HepG2 (cell line): Measurements from ENCODE around the gene PPFIA4. TPM values are rescaled to one million over a fixed set of nuclear protein-coding genes. Genes with fewer than 3 reads are reported as not detected.

ENCODE experiments used
- ATAC-seq: fragments of 200-7000 bp; cut with Tn5 transposase; 3 replicates; pipeline ENCODE4 v1.9.1; 2020; ENCODE audit warnings: mild to moderate bottlenecking, moderate library complexity
- BruUV-seq: library from RNA; stranded (reverse); fragments of 400-500 nt; replicated peaks from 2 replicates; lab custom pipeline; 2021; lab: Mats Ljungman, UMichigan
- CTCF ChIA-PET: fragments of 300-600 bp; formaldehyde crosslinking; extraction: SDS; loops from one replicate; lab custom pipeline; 2021; ENCODE audit warnings: low total read pairs, inconsistent platforms, low intra/inter-chr PET ratio; lab: Yijun Ruan, JAX
- POLR2A ChIA-PET: fragments of 350-600 bp; sonication (Branson Sonifier 250); formaldehyde crosslinking; loops from one replicate; lab custom pipeline; 2020; ENCODE audit warnings: antibody characterized with exemption, inconsistent platforms; lab: Yijun Ruan, JAX
- DNase-seq: peaks from one replicate; pipeline ENCODE4 v3.0.0-alpha.2; 2015; ENCODE audit warnings: low spot score
- FAIRE-seq: peaks from 3 replicates; lab custom pipeline; 2011; peaks lifted over from hg19 to GRCh38; lab: Jason Lieb, UNC
- H2AFZ ChIP-seq: one replicate; pipeline ENCODE4 v1.6.1; 2011; ENCODE audit warnings: low read length, inconsistent platforms
- H3K27ac ChIP-seq: fragments of 300-600 bp; 3 replicates; pipeline ENCODE4 v1.8.0; 2011; ENCODE audit warnings: mixed run types, mild to moderate bottlenecking, mixed read lengths, low read length, inconsistent platforms; ENCODE audit not compliant: insufficient read depth; ENCODE audit errors: extremely low read length
- H3K27me3 ChIP-seq, 2 experiments: fragments of 200-600 bp in 1 of 2; 2 replicates in 1 of 2; 3 replicates in 1 of 2; pipeline versions ENCODE4 v1.6.0 to v1.8.0; 2011; ENCODE audit warnings: low read length in 2 of 2, mild to moderate bottlenecking in 2 of 2, moderate library complexity in 2 of 2, inconsistent platforms in 1 of 2; ENCODE audit not compliant: insufficient read depth in 2 of 2, control insufficient read depth in 1 of 2
- H3K36me3 ChIP-seq, 2 experiments: fragments of 200-600 bp in 1 of 2; replicated peaks in 1 of 2; 2 replicates in 1 of 2; 3 replicates in 1 of 2; pipeline versions ENCODE4 v1.5.1 to v1.8.0; 2011; ENCODE audit warnings: low read length in 2 of 2, inconsistent platforms in 1 of 2; ENCODE audit not compliant: insufficient read depth in 2 of 2, control insufficient read depth in 1 of 2
- H3K4me1 ChIP-seq: 2 replicates; pipeline ENCODE4 v1.5.1; 2012; ENCODE audit warnings: low read length, inconsistent platforms; ENCODE audit not compliant: insufficient read depth
- H3K4me2 ChIP-seq: 2 replicates; pipeline ENCODE4 v1.6.0; 2011; ENCODE audit warnings: low read depth, low read length, inconsistent platforms
- H3K4me3 ChIP-seq, 3 experiments: fragments of 200-600 bp in 1 of 3; sonication (generic), shearing (Covaris generic) in 1 of 3; replicated peaks in 1 of 3; 2 replicates each; pipeline ENCODE4 v1.5.1; 2011 to 2016; ENCODE audit warnings: low read length in 3 of 3, inconsistent platforms in 2 of 3, low read depth in 2 of 3, mild to moderate bottlenecking in 2 of 3, control low read depth in 1 of 3, mixed read lengths in 1 of 3; ENCODE audit not compliant: insufficient read depth in 1 of 3
- H3K79me2 ChIP-seq: one replicate; pipeline ENCODE4 v1.6.1; 2011; ENCODE audit warnings: low read length, inconsistent platforms; ENCODE audit not compliant: insufficient read depth
- H3K9ac ChIP-seq: 2 replicates; pipeline ENCODE4 v1.6.0; 2011; ENCODE audit warnings: mild to moderate bottlenecking, low read depth, low read length, inconsistent platforms; ENCODE audit not compliant: insufficient read depth
- H3K9me3 ChIP-seq: 2 replicates; pipeline ENCODE4 v1.5.1; 2012; ENCODE audit warnings: mild to moderate bottlenecking, low read length
- H4K20me1 ChIP-seq: 2 replicates; pipeline ENCODE4 v1.6.0; 2011; ENCODE audit warnings: inconsistent platforms, mild to moderate bottlenecking, low read length, moderate library complexity; ENCODE audit not compliant: insufficient read depth
- HDAC2 ChIP-seq: sonication (generic); formaldehyde crosslinking; IDR thresholded peaks from 2 replicates; pipeline ENCODE4 v1.4.0; 2020; ENCODE audit warnings: missing genetic modification reagents
- JARID2 ChIP-seq: sonication (generic); formaldehyde crosslinking; IDR thresholded peaks from 2 replicates; pipeline ENCODE4 v1.8.1; 2023; ENCODE audit warnings: missing genetic modification reagents, inconsistent platforms; ENCODE audit not compliant: insufficient replicate concordance
- NFYC ChIP-seq: IDR thresholded peaks from 2 replicates; pipeline ENCODE4 v1.6.1; 2016; ENCODE audit warnings: missing genetic modification reagents, missing compliant biosample characterization
- POGK ChIP-seq: sonication (generic); formaldehyde crosslinking; conservative IDR thresholded peaks from 2 replicates; pipeline ENCODE4 v1.8.0; 2022; ENCODE audit warnings: mild to moderate bottlenecking, moderate library complexity, missing genetic modification reagents
- REXO4 ChIP-seq: sonication (generic); formaldehyde crosslinking; IDR thresholded peaks from 2 replicates; pipeline ENCODE4 v1.8.0; 2022; ENCODE audit warnings: missing genetic modification reagents, mild to moderate bottlenecking, borderline replicate concordance
- U2AF2 ChIP-seq: fragments of 200-400 bp; formaldehyde crosslinking; IDR thresholded peaks from 2 replicates; pipeline ENCODE4 v1.6.1; 2017; ENCODE audit warnings: low read depth, mild to moderate bottlenecking, low read length
- ZNF33A ChIP-seq: sonication (generic); formaldehyde crosslinking; IDR thresholded peaks from 2 replicates; pipeline ENCODE4 v1.5.1; 2020; ENCODE audit warnings: missing genetic modification reagents, mild to moderate bottlenecking, moderate library complexity, borderline replicate concordance
- ZNF513 ChIP-seq: sonication (generic); formaldehyde crosslinking; conservative IDR thresholded peaks from 2 replicates; pipeline ENCODE4 v1.5.0; 2020; ENCODE audit warnings: missing genetic modification reagents
- ZNF556 ChIP-seq: sonication (generic); formaldehyde crosslinking; IDR thresholded peaks from 2 replicates; pipeline ENCODE4 v1.4.0; 2020; ENCODE audit warnings: mild to moderate bottlenecking, missing genetic modification reagents, borderline replicate concordance
- ZNF577 ChIP-seq: sonication (generic); formaldehyde crosslinking; IDR thresholded peaks from 2 replicates; pipeline ENCODE4 v1.4.0; 2020; ENCODE audit warnings: mild to moderate bottlenecking, low read depth, missing genetic modification reagents, borderline replicate concordance
- WGBS: methylation state at CpG from one replicate; pipeline ENCODE4 v1.1.6; 2017; ENCODE audit warnings: low lambda C conversion rate; 5-methylcytosine and 5-hydroxymethylcytosine counted together
- in situ Hi-C: cut with HindIII; loops from 2 replicates; pipeline ENCODE4 v1.10.0; 2017; ENCODE audit warnings: low pct_unique_long_range_greater_than_20kb; ENCODE audit not compliant: extremely low pct_ligation_motif_present
- intact Hi-C: fragments of 100-400 bp; cut with micrococcal nuclease; formaldehyde crosslinking; loops from one replicate; pipeline ENCODE4 v1.10.0; 2022; ENCODE audit not compliant: unreplicated experiment
- polyA plus RNA-seq, 8 experiments: library from polyadenylated mRNA; depleted of rRNA in 3 of 8; stranded (reverse) in 7 of 8; unstranded in 1 of 8; fragments of >200 nt; fragmentation: Illumina TruSeq in 4 of 8; extraction: Trizol in 4 of 8; gene quantifications; 2 replicates each; pipeline versions ENCODE4 v1.2.1 to v1.2.3, GENCODE V29; 2011 to 2016; ENCODE audit warnings: low read depth in 4 of 8, missing spikeins in 1 of 8, mixed read lengths in 1 of 8; ENCODE audit not compliant: insufficient read depth in 1 of 8
- total RNA-seq, 5 experiments: library from RNA; depleted of rRNA; stranded (reverse); fragments of >200 nt; fragmentation: Illumina TruSeq; extraction: Trizol; gene quantifications; 2 replicates each; pipeline ENCODE4 v1.2.3, GENCODE V29; 2016; ENCODE audit warnings: low read depth in 1 of 5
- TF ChIP-seq, protein P1 (sequence below): sonication (generic); formaldehyde crosslinking; IDR thresholded peaks from 2 replicates; pipeline ENCODE4 v1.4.0; 2020; ENCODE audit warnings: mild to moderate bottlenecking, missing genetic modification reagents
- TF ChIP-seq, protein P2 (sequence below), 2 experiments: fragments of 450-650 bp in 1 of 2; sonication (generic) in 1 of 2; formaldehyde crosslinking; IDR thresholded peaks; 2 replicates each; pipeline versions ENCODE4 v1.5.0 to v1.8.0; 2020 to 2022; ENCODE audit warnings: mild to moderate bottlenecking in 1 of 2, missing genetic modification reagents in 1 of 2

Gene PPFIA4
- total and polyA plus RNA-seq, 2 of the 13 experiments (the other 11 are each of a cell fraction or from before 2014, with no cell fraction given) = 6.4 TPM; not detected in 1

DNA sequence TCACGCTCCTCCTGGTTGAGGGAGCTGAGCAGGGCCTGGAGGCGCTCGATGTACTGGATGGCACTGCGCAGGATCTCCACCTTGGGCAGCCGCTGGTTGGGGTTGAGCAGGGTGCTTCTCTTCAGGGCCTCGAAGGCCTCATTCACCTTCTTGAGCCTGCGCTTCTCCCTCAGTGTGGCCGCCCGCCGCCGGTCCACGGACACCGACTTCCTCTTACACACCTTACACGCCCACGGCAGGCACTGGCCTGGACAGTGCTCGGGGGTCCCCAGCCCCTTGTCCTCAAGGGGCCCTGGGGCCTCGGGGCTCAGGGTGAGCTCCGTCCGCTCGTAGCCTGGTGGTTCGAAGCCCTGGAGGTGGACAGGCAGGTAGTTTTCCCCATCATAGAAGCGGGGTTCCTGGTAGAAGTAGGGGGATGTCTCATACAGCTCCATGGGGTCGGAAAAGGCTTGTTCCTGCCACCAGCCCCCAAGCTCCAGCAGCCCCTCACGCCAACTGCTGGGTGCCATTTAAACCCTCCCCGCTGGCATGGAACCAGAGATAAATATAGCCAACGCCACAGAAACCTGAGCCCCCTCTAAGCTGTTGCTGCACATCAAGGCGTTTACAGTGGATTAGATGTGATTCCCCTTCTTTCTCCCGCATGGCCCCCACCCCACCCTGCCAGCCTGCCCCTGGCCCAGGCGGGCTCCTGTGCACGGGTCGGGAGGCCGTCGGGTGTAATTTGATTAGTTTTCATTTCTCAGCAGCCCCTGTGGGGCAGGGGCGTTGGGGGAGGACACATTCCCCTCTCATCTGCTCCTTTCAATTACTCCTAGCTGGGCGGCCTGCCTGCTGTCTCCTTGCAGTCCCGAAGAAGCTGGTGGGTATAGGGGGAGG lies 59.5 kb downstream of the PPFIA4 start, which contains the start of gene MYOG:
Gene MYOG, minus strand, starts transcription at position 485 of the 879 bp plus-strand sequence. Its CDS starts 51 bp downstream, at position 434.
- no peaks in the 10 kb centered on the region for H3K4me1 ChIP-seq
- FAIRE-seq (no peak), DNase-seq (no peak), ATAC-seq (no peak)
- no peaks in the 10 kb centered on the region for H3K36me3 ChIP-seq
- no peak within 1 kb of the TSS for H3K27ac ChIP-seq
- BruUV-seq = no TSS peak
- no peaks in the 10 kb centered on the region for H3K79me2 ChIP-seq
- in situ Hi-C loops (no loop called here), intact Hi-C loops (no loop called here)
- no peaks in the 10 kb centered on the region for H4K20me1 ChIP-seq
- 54% methylated on average over 16 of the region's 36 CpGs for WGBS
- no peaks in the 10 kb centered on the region for H3K9me3 ChIP-seq
- ChIA-PET CTCF (no interaction called here), POLR2A (no interaction called here)
- no peak within 1 kb of the TSS for H3K4me3 ChIP-seq
- no peak within 1 kb of the TSS for H3K4me2 ChIP-seq
- H3K27me3 ChIP-seq = peaks cover 7 to 33% of the 10 kb centered on the region in 2 experiments; a peak in 4 of 5 replicates
- H3K9ac ChIP-seq = no peak within 1 kb of the TSS
- H2AFZ ChIP-seq = no peak within 1 kb of the TSS
- TF ChIP-seq ZNF33A (CRISPR knock-in tag) (no peak), POGK (CRISPR knock-in tag) (no peak), ZNF556 (CRISPR knock-in tag) (no peak), JARID2 (CRISPR knock-in tag) (no peak), HDAC2 (CRISPR knock-in tag) (no peak), ZNF513 (CRISPR knock-in tag) (no peak), REXO4 (no peak), ZNF577 (no peak), NFYC (CRISPR knock-in tag) (no peak), U2AF2 (no peak)
- TF ChIP-seq, protein P1, sequence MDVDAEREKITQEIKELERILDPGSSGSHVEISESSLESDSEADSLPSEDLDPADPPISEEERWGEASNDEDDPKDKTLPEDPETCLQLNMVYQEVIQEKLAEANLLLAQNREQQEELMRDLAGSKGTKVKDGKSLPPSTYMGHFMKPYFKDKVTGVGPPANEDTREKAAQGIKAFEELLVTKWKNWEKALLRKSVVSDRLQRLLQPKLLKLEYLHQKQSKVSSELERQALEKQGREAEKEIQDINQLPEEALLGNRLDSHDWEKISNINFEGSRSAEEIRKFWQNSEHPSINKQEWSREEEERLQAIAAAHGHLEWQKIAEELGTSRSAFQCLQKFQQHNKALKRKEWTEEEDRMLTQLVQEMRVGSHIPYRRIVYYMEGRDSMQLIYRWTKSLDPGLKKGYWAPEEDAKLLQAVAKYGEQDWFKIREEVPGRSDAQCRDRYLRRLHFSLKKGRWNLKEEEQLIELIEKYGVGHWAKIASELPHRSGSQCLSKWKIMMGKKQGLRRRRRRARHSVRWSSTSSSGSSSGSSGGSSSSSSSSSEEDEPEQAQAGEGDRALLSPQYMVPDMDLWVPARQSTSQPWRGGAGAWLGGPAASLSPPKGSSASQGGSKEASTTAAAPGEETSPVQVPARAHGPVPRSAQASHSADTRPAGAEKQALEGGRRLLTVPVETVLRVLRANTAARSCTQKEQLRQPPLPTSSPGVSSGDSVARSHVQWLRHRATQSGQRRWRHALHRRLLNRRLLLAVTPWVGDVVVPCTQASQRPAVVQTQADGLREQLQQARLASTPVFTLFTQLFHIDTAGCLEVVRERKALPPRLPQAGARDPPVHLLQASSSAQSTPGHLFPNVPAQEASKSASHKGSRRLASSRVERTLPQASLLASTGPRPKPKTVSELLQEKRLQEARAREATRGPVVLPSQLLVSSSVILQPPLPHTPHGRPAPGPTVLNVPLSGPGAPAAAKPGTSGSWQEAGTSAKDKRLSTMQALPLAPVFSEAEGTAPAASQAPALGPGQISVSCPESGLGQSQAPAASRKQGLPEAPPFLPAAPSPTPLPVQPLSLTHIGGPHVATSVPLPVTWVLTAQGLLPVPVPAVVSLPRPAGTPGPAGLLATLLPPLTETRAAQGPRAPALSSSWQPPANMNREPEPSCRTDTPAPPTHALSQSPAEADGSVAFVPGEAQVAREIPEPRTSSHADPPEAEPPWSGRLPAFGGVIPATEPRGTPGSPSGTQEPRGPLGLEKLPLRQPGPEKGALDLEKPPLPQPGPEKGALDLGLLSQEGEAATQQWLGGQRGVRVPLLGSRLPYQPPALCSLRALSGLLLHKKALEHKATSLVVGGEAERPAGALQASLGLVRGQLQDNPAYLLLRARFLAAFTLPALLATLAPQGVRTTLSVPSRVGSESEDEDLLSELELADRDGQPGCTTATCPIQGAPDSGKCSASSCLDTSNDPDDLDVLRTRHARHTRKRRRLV (CRISPR knock-in tag) = no peak
- TF ChIP-seq, protein P2, sequence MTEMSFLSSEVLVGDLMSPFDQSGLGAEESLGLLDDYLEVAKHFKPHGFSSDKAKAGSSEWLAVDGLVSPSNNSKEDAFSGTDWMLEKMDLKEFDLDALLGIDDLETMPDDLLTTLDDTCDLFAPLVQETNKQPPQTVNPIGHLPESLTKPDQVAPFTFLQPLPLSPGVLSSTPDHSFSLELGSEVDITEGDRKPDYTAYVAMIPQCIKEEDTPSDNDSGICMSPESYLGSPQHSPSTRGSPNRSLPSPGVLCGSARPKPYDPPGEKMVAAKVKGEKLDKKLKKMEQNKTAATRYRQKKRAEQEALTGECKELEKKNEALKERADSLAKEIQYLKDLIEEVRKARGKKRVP (CRISPR knock-in tag; IDR thresholded peaks at IDR 0.05) = no peak
